Tibial nerve (tissue), 4 donors: ENCODE data around the gene RAE1. TPM values are rescaled to one million over a fixed set of nuclear protein-coding genes. Genes with fewer than 3 reads are reported as not detected.

Experiments used
- DNase-seq, 2 donors: peaks; one replicate each; pipeline ENCODE4 v3.0.0-alpha.2; 2019; ENCODE audit warnings: low spot score in 2 of 2
- H3K27ac ChIP-seq, 4 donors: fragments of 200-600 bp; sonication (generic) in 3 of 4; one replicate each; pipeline ENCODE4 v1.5.1; 2017 to 2019; ENCODE audit warnings: mild to moderate bottlenecking in 1 of 4
- H3K27me3 ChIP-seq, 2 donors: fragments of 200-600 bp; sonication (generic) in 1 of 2; one replicate each; pipeline versions ENCODE4 v1.5.1 to v1.6.0; 2017 to 2019
- H3K36me3 ChIP-seq, 3 donors: fragments of 200-600 bp; sonication (generic); one replicate each; pipeline ENCODE4 v1.5.1; 2018 to 2019
- H3K4me1 ChIP-seq, 4 donors: fragments of 200-600 bp; sonication (generic) in 3 of 4; one replicate each; pipeline ENCODE4 v1.5.1; 2017 to 2019
- H3K4me3 ChIP-seq, 4 donors: fragments of 200-600 bp; sonication (generic) in 3 of 4; one replicate each; pipeline ENCODE4 v1.5.1; 2017 to 2019; ENCODE audit warnings: mild to moderate bottlenecking in 1 of 4, moderate library complexity in 1 of 4
- H3K9me3 ChIP-seq, 4 donors: fragments of 200-600 bp; sonication (generic) in 3 of 4; one replicate each; pipeline ENCODE4 v1.5.1; 2017 to 2019
- EP300 ChIP-seq, 2 donors: sonication (generic); formaldehyde crosslinking; IDR thresholded peaks; one replicate each; pipeline ENCODE4 v1.6.1; 2017; ENCODE audit warnings: antibody characterized with exemption in 2 of 2, mild to moderate bottlenecking in 1 of 2
- POLR2A ChIP-seq, 2 donors: fragments of 450-650 bp; IDR thresholded peaks; one replicate each; pipeline ENCODE4 v1.6.1; 2017; ENCODE audit warnings: antibody characterized with exemption in 2 of 2, mild to moderate bottlenecking in 2 of 2, moderate library complexity in 2 of 2
- WGBS, 2 donors: methylation state at CpG; one replicate each; pipeline ENCODE4 v1.1.5; 2018; 5-methylcytosine and 5-hydroxymethylcytosine counted together
- total RNA-seq, 4 donors: library from RNA; depleted of rRNA; stranded (reverse); fragments of >200 nt; gene quantifications; one replicate each; pipeline ENCODE4 v1.1.0, GENCODE V29; 2016
- TF ChIP-seq, protein P1 (sequence below), 5 experiments: fragments of 200-600 bp in 3 of 5; fragments of 450-650 bp in 2 of 5; sonication (generic) in 3 of 5; IDR thresholded peaks; one replicate each; pipeline ENCODE4 v1.5.1; 2016 to 2019; ENCODE audit warnings: antibody characterized with exemption in 5 of 5, mild to moderate bottlenecking in 3 of 5, moderate library complexity in 2 of 5

RAE1 gene
- total RNA-seq: 10 to 100 TPM; 12.6 to 20.9 (median 19.0) TPM

- H3K36me3 ChIP-seq: peaks cover 0 to 11% (median 3%) of the 10 kb centered on the region in 3 donors
- H3K4me3 ChIP-seq: peak within 1 kb of the TSS; percentile 65 to 100 (median 96)
- no peaks in the 10 kb centered on the region for H3K27me3 ChIP-seq
- peak; percentile 41 to 92 for TF ChIP-seq EP300 (IDR thresholded peaks at IDR 0.05)
- TF ChIP-seq, protein P1, sequence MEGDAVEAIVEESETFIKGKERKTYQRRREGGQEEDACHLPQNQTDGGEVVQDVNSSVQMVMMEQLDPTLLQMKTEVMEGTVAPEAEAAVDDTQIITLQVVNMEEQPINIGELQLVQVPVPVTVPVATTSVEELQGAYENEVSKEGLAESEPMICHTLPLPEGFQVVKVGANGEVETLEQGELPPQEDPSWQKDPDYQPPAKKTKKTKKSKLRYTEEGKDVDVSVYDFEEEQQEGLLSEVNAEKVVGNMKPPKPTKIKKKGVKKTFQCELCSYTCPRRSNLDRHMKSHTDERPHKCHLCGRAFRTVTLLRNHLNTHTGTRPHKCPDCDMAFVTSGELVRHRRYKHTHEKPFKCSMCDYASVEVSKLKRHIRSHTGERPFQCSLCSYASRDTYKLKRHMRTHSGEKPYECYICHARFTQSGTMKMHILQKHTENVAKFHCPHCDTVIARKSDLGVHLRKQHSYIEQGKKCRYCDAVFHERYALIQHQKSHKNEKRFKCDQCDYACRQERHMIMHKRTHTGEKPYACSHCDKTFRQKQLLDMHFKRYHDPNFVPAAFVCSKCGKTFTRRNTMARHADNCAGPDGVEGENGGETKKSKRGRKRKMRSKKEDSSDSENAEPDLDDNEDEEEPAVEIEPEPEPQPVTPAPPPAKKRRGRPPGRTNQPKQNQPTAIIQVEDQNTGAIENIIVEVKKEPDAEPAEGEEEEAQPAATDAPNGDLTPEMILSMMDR (IDR thresholded peaks at IDR 0.05): peak in 1 of 5 experiments; percentile 10
- peak in 1 of 2 donors; percentile 55 for TF ChIP-seq POLR2A (IDR thresholded peaks at IDR 0.05)
- H3K4me1 ChIP-seq: peaks cover 0 to 19% (median 8%) of the 10 kb centered on the region in 4 donors
- peak within 1 kb of the TSS; percentile 62 to 94 (median 92) for H3K27ac ChIP-seq
- WGBS, 2 donors: 0% methylated on average over 42 to 64 of the region's 64 CpGs
- H3K9me3 ChIP-seq: no peaks in the 10 kb centered on the region
- DNase-seq: peak; percentile 74 to 80
Measured at GRCh38 chr20:57351042-57351783, at the start of gene RAE1. Gene RAE1, plus strand, starts transcription at chr20:57351255. Its CDS starts 2,784 bp downstream, at chr20:57354039.

- H3K4me1 ChIP-seq: no peaks in the 10 kb centered on the region
- no peaks in the 10 kb centered on the region for H3K9me3 ChIP-seq
- WGBS, 2 donors: 82 to 84% methylated on average over 5 of the region's 5 CpGs
- no peak overlapping the region for H3K27ac ChIP-seq
- no peak for DNase-seq
- no peaks in the 10 kb centered on the region for H3K36me3 ChIP-seq
- no peak overlapping the region for H3K4me3 ChIP-seq
- H3K27me3 ChIP-seq: no peaks in the 10 kb centered on the region
- no peak for TF ChIP-seq EP300 (IDR thresholded peaks at IDR 0.05)
- TF ChIP-seq, protein P1 (IDR thresholded peaks at IDR 0.05): no peak
- no peak for TF ChIP-seq POLR2A (IDR thresholded peaks at IDR 0.05)
Measured at GRCh38 chr20:57306747-57307146, 44.3 kb upstream of the RAE1 start.

DNA sequence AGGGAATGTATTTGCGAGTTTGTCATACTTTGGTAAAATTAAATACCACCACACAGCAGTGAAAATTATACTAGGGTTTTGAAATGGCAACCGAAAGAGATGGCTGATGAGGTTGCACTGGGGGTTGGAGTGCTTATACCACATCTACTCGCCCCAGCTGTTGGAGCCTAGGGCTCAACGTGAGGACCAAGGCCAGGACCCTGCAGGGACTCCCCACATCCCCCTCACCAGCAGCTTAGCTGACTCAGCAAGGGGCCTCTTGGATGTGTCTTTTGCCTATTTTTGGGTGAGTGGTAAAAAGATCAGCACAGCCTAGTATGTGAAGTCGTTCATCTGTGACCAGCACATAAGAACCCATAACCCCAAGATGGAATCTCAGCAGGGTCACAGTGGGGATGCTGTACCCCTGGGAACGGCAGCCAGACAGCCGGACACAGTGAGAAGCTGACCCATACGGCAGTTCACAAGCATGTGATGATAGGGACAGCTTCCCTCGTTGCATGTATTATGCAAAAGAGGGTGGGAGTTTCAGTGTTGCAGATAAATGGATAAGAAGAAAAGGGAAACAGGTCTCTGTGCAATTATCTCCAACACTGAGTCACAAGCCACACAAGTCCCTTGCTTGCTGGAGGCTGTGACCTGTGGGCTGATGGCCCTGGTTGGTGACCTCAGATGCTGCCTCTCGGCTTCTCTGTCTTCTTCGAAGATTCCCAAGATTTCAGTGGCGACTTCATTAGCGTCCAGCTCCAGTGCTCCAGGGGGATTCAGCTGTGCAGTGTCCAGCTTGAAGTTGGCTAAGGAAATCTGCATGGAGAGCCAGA is 42.4 kb upstream of the RAE1 start:
- no peak overlapping the region for H3K4me3 ChIP-seq
- no peaks in the 10 kb centered on the region for H3K36me3 ChIP-seq
- TF ChIP-seq EP300 (IDR thresholded peaks at IDR 0.05) (no peak), POLR2A (IDR thresholded peaks at IDR 0.05) (no peak)
- TF ChIP-seq, protein P1 (IDR thresholded peaks at IDR 0.05): no peak
- H3K9me3 ChIP-seq: no peaks in the 10 kb centered on the region
- DNase-seq: no peak
- H3K4me1 ChIP-seq: no peaks in the 10 kb centered on the region
- whole genome bisulfite sequencing, 2 donors: 53% methylated on average over 13 of the region's 13 CpGs
- H3K27ac ChIP-seq: no peak overlapping the region
- H3K27me3 ChIP-seq: no peaks in the 10 kb centered on the region

DNA sequence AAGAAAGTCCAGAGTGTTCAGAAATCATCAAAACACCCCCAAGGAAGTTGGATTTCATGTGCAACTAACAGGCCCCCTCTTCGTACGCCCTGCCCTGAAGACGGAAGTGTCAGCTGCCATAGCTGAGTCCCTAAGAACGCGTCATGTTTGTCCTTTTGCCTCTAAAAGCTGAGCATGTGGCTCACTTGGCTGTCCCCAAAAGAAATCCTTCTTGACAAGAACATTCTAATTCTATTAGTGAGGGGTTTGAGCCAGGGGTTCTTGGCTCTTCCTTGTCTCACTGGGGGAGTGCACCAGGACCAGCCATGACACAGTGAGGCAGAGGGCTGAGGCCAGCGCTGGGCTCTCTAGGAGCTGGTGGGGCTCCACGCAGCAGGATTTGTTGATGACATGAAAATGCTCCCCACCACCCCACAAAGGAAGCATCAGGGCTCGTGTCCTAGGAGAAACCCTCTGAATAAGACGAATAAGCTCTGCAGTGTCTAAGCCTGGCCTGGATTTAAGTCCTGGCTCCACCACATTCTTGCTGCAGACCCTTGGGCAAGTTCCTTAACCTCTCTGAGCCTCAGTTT is 41.4 kb upstream of the RAE1 start:
- 71 to 78% methylated on average over 9 of the region's 9 CpGs for WGBS, 2 donors
- no peak for DNase-seq
- no peaks in the 10 kb centered on the region for H3K4me1 ChIP-seq
- TF ChIP-seq, protein P1 (IDR thresholded peaks at IDR 0.05): no peak
- TF ChIP-seq EP300 (IDR thresholded peaks at IDR 0.05): no peak
- TF ChIP-seq POLR2A (IDR thresholded peaks at IDR 0.05): no peak
- H3K36me3 ChIP-seq: no peaks in the 10 kb centered on the region
- H3K27me3 ChIP-seq: no peaks in the 10 kb centered on the region
- H3K4me3 ChIP-seq: no peak overlapping the region
- no peak overlapping the region for H3K27ac ChIP-seq
- no peaks in the 10 kb centered on the region for H3K9me3 ChIP-seq
